Amygdala (tissue), 56 donors: Measurements from ENCODE around the gene RIPOR3.

Source experiments
- DNase-seq, 56 donors: peaks; one replicate each; lab custom pipeline; 2025; lab: John Stamatoyannopoulos, UW

The RIPOR3 gene

GRCh38 chr20:50563133-50563944, 128.0 kb downstream of the RIPOR3 start:
- no peak for DNase-seq

- no peak for DNase-seq
Measured at GRCh38 chr20:50562262-50562701, 129.1 kb downstream of the RIPOR3 start.

GRCh38 chr20:50561379-50562078, 129.8 kb downstream of the RIPOR3 start:
- peak in 19 of 56 donors; percentile 14 to 65 (median 25) for DNase-seq

GRCh38 chr20:50560867-50561266, 130.5 kb downstream of the RIPOR3 start:
- peak in 10 of 56 donors; percentile 6 to 50 (median 18) for DNase-seq

GRCh38 chr20:50559856-50560638, 131.3 kb downstream of the RIPOR3 start:
- no peak for DNase-seq

- no peak for DNase-seq
Measured at GRCh38 chr20:50559149-50559548, 132.2 kb downstream of the RIPOR3 start.

GRCh38 chr20:50558483-50558925, 132.8 kb downstream of the RIPOR3 start:
- no peak for DNase-seq

- no peak for DNase-seq
Measured at GRCh38 chr20:50557549-50558134, 133.7 kb downstream of the RIPOR3 start.

- DNase-seq: no peak
Measured at GRCh38 chr20:50555662-50556061, 135.7 kb downstream of the RIPOR3 start.

- no peak for DNase-seq
Measured at GRCh38 chr20:50554694-50555579, 136.4 kb downstream of the RIPOR3 start.

GRCh38 chr20:50552979-50553378, 138.4 kb downstream of the RIPOR3 start:
- no peak for DNase-seq

GRCh38 chr20:50551288-50551687, 140.1 kb downstream of the RIPOR3 start:
- DNase-seq: no peak

GRCh38 chr20:50550531-50550930, 140.8 kb downstream of the RIPOR3 start:
- no peak for DNase-seq

- DNase-seq: no peak
Measured at GRCh38 chr20:50548396-50548795, 142.9 kb downstream of the RIPOR3 start.

GRCh38 chr20:50547964-50548363, 143.4 kb downstream of the RIPOR3 start:
- no peak for DNase-seq

- peak in 1 of 56 donors; percentile 4 for DNase-seq
Measured at GRCh38 chr20:50546729-50547314, 144.5 kb downstream of the RIPOR3 start.

- no peak for DNase-seq
Measured at GRCh38 chr20:50545126-50545525, 146.2 kb downstream of the RIPOR3 start.

GRCh38 chr20:50543326-50543725, 148.0 kb downstream of the RIPOR3 start:
- no peak for DNase-seq

GRCh38 chr20:50541606-50542041, 149.7 kb downstream of the RIPOR3 start:
- DNase-seq: no peak
